ENCODE data around the gene C10orf105.

The C10orf105 gene, protein sequence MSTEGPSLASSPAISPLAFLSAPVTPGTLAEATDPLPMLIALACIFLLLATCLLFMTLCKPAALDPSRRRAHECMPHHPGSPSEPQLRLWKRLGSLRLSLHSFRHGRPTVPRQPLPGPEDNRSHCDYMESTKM

DNA sequence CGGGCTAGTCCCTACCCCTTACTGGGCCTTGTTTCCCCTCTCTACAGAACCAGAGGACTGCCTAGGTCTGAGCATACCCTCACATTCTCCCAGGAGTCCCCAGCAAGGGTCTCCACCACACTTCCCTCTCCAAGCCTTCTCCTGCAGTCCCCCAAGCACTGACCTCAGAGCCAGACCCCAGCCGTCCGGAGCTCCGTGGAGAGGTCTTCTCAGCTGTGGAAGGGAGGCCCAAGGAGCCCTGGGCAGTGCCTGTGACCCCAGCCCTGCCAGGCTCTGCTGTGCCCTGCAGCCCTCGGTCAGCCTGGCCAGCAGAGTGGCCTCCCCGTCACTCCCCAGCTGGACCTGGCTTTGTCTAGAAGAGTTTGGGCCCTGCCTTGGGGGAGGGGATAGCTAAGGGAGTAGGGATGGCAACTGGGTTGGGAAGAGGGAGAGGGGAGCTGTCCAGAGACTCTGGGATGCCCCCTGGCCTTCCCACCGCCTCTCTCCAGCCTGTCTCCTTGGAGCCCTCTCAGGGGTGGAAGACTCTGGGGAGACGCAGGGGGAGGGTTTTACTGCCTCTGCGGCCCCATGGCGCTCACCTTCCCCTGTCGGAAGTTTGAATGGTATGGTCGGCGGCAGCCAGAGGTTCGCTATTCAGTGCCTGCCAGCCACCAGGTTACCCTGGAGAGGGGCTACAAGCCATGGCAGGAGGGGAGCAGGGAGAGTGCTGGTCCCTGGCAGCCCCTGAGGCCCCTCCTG is at the start of gene C10orf105:
C10orf105 (minus strand) TSS at position 315 of the 738 bp plus-strand sequence. CDS start 3,441 bp downstream, outside the sequence.
- DNase-seq, result no peak

DNA sequence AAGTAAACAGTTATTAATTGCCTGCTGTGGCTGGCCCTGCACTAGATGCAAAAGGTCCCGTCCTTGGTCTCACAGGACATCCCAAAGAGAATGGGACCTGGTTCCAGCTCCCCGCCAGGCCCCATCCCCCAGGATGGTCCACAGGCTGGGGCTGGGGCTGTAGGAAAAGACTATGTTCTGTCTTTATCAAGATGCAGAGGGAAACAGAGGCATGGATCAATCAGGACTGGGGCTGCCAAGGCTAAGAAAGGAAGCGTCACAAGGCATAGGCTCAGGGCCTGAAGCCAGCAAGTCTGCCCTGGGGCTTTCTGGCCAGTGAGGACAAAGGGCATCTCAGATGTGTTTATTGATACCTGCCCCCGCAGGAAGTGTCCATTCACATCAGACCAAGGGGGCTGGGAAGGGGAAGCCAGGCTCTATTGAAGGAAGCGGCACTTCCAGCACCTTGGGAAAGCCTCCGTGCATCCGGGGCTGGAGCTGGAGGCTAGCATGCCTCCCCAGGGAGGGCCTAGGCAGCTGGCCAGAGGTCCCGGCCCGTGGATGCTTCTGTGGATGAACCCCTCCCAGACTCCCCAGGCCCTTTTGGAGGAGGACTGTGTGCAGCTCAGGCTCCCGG is 48.0 kb upstream of the C10orf105 start:
- no peak for DNase-seq

DNA sequence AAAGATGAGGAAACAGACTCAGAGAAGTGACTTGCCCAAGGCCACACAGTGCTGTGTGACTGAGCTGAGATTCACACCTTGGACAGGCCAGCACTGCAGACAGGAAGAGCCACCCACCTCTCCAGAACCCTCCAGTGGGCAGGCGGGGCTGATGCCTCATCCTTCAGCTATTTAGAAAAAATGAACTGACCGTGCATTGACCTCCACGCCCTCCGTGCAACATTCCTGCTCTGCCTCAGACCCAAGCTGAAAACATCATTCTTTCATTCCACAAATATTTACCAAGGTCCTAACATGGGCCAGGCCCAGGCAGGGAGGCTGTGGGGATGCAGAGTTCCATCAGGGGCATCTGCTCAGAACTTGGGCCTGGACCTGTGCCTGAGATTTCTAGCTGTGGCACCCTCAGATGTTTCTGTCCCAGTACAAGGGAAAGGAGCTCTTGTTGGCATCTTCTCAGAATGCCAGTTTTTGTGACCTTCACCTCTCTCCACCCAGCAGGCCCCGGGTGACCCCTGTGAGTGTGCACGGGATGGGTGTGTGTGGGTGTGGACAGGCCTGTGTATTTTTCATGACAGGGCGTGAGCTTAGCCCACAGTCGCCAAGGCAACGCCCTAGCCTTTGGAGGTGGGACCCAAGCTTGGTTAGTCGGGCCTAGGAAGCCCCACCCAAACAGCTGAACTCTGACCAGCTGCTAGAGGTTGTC is 47.3 kb upstream of the C10orf105 start:
- no peak for DNase-seq

DNA sequence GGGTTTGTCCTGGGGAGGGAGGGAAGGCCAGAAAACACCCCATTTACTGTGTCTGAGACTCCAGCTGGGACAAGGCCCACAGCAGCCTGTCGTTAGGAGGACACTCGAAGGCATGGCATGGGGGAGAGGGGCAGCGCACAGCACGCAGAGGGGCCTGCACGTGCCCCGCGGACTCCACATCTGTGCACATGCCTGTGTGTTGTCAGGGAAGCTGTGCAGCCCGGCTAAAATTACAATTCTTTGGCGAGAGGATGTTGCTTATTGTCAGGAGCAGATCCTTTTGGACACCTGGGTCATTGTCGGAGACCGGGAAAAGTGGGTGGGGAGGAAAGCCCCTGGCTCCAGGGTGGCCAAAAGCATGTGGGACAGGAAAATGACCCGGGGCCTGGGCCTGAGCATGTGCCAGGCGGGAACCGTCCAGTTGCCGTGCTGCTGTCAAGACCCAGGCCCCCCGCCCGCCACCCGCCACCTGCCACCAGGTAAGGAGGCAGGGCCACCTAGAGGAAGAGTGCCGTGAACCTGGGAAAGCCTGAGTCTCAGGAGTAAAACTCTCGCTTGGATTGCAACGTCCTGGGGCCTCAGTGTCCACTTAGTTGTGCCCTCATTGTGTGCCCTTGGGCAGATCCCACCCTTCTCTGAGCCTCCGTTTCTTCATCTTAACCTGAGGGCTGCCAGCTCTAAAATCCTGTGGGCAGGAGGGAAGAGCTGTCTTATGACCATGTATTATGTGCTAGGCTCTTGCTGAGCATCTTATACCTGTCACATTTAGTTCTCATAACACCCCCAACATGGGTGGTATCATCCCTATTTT is 46.5 kb upstream of the C10orf105 start:
- DNase-seq, result no peak

DNA sequence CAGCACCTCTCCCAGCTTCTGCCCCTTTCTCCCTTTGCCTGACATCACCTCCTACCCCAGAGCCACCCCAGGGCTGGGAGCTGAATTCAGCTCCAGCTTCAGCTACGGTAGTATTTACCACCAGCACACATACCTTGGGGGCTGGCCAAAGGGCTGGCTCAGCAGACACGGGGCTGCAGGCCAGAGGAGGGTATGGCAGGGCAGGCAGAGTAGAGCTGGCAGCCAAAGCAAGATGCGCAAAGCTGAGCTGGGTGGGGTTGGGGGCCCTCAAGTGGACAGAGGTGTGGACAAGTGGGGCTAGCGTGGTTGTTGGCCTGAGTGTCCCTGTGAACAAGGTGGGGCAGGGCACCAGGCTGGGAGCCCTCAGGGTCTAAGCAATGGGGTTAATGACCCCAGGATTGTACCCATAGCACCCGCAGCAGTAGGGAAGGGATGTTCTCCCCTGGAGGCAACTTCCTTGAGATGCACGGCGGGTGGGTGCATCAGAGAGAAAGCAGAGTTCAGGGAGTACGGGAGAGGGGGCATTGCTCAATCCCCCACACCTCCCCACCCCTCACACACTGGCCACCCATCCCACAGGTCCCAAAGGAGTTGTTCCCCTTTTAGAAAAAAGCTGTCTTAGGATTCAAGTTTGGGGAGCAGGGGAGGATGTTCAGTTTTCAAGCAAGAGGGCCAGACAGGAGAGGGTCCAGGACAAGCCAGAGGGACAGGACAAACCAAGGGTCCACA is 45.8 kb upstream of the C10orf105 start:
- no peak for DNase-seq

DNA sequence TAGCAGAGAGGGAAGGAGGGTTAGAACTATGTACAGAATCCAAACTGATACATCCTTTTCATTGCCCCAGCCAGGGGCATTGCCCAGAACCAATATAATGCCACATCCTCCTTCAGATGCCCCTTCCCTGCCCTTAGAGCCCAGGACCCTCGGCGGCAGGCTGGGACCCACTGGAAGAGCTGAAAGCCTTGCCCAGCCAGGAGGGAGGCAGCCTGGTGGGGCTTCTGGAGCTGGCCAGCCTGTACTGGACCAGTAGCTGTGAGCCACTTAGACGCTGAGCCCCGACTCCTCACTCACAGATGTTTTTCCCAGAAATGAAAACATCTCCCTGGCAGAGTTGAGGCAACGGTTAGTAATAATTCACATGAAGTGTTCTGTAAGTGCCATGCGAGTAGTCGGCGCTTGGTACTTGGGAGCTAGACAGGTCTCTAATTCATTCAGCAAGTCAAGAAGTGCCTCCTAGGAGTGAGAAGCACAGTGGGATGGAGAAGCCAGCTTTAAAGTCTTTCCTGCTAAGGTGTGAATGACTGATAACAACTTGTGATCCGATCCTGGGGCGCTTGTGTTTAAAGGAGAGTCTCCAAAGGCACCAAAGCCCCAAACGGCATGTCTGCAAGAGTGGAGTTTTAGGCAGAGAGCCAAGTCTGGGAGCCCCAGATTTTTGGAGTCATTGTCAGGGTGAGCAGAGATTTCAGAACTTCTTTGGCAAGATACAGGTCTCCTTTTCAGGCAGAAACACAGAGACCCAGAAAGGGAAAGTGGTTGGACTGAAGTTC is 44.0 kb upstream of the C10orf105 start:
- DNase-seq, result no peak

DNA sequence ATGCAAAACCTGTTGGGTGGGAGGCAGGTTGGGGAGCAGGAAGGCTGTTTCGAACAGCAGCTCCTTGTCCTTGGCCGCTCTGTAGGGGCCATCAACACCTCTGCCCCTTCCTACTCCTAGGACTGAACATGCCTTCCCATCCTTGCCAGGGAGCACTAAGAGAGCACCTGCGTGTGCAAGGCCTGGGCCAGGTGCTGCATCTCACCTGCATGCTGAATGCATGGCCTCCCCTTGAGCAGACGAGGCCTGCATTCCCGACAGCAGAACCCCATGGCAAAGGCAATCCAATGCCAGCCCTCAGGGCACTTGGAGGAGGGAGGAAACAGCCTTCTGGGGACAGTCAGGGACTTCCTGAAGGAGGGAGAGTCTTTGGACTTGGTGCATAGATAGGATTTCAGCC is 42.7 kb upstream of the C10orf105 start:
- no peak for DNase-seq

DNA sequence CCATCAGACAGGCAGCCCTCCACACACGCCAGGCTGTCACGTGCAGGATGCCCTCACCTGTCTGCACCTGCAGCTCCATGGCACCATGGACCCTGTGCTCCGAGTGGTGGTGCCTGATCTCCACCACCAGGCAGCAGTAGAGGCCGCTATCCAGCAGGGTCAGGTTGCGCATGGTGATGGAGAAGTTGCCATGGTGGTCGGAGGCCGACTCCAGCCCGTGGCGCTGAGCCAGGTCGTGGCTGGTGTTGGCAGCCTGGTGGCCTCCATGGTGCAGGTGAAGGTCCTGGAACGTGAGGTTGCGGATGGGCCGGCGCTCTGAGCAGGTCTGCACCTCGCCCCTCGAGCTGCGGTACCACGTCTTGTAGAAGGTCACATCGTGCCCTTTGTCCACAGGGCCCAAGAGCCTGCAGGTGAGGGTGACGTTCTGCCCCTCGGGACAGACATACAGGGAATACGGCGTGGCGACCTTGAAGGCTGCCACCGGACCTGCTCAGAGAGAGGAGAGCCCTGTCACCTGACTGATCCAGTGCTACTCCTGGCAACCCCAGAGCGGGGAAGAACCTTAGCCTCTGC is 42.0 kb upstream of the C10orf105 start:
- DNase-seq, result no peak

DNA sequence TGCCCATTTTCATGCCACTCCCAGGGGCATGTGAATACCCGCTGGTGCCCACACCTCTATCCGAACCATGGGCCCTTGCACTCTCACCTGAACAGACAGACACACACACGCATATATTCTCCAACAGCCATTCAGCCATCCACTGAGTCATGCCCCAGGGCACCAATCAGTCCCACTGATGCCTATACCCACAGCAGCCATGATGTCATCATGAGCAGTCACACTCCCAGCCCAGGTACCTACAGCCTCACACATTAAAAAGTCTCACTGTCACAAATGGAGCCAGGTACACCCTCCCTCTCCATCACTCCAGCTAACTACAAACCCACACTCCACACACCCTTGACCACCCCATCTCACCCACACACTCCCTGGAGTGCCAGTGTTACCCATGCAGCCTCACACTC is 41.5 kb upstream of the C10orf105 start:
- DNase-seq, result no peak

DNA sequence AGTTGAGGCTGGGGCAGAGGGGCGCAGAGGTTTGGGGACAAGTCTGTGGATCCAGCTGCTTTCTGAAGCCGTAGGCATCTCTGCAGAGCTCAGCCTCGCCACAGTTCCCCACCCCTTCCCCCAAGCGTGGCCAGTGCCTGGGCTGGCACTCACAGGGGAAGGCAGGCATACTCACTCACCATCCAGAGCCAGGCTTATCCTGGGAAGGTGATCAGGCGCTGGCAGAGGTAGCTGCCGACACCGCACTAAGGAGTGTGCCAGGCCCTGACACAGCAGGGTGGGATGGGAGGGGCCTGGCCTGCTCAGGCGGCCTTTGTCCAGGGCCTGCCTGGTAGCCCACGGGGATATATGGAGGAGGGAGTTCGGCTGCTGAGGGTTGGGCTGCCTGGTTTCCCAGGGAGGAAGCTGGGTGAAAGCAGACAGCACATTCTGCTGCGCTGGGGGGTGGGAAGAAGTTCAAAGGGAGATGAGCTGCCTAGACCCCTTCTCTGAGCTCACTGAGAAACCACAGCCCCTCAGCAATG is 37.9 kb upstream of the C10orf105 start:
- DNase-seq, result no peak

DNA sequence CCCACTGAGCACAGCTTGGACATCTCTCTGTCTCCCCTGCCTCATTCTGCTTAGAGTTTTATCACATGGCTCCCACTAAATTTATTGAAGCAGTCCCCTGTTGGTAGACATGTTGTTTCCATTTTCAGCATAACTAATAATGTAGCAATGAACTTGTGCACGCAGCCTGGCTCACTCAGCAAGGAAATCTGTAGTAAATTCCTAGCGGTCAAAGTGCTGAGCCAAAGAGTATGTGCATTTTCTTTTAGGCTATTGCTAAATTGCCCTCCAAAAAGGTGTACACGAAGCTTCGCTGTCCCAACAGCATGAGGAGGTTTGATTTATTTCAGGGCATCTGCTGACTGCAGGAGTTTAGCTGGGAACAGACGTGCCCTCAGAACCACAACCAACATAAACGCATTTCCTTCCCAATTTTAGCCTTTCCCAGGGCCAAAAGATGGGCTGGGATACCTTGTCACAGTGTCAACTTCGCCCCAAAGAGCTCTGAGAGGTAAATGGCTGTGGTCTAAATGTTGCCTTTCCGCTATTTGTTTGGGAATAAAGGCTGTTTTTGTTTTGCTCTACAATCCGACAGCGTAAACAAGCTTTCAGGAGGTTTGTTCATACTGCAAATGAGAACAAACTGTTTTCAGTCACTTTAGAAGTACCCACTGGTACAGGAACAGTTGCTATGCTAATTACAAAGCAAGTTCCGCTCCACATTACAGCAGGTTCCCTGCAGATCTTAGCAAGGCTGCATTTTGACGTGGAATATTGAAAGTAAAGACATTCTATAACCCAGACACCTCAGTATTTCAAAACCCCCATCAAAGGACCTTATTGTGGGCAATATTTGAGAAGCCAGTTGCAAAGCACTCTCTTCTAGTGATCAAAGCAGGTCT is 37.0 kb upstream of the C10orf105 start:
- DNase-seq, result no peak

DNA sequence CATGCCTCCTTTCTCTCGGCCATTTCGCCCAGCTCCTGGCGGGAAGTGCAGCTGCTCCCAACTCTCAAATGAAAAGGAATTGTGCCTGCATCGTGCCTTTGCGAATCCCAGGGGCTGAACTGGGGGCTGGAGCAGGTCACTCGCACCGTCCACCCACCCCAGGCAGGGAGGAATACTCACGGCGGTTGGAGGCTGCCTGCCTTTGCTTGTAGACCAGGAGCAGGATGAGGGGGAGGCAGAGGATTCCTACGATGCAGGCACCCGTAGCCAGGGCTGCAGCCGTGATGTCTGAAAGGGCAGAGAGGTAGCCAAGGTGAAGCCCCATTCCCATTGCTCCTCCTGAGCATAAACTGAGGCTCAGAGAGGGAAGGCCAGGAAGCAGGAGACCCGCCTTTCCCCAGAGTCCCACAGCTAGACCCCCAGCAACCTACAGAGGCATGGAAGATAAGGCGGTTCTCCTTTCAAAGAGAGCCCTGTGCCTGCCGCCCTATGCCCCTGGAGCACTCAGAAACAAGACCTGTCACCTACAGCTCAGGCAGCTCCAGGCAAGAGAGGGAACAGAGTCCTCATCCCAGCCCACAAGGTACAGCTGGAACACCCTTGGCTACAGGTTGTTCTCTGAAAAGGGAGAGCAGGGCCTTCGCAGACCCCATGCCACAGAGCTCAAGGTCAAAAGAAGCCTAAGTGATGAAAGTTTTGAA is 35.8 kb upstream of the C10orf105 start:
- DNase-seq, result no peak

DNA sequence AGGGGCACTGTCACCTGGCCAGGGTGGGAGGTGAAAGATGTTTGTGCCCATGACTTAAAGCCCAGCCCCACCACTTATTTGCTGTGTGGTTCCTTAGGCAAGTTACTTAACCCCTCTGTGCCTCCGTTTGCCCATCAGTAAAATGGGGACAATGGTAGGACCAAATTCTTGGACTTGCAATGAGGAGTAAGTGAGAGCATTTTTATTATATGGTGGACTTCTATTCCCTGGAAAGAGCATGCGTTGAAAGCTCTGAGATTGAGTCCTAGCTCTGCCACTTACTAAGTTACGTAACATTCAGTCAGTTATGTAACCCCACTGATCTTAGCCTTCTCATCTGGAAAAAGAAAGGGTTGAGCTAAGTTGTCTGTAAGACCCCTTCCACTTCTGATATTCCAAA is 35.0 kb upstream of the C10orf105 start:
- no peak for DNase-seq

DNA sequence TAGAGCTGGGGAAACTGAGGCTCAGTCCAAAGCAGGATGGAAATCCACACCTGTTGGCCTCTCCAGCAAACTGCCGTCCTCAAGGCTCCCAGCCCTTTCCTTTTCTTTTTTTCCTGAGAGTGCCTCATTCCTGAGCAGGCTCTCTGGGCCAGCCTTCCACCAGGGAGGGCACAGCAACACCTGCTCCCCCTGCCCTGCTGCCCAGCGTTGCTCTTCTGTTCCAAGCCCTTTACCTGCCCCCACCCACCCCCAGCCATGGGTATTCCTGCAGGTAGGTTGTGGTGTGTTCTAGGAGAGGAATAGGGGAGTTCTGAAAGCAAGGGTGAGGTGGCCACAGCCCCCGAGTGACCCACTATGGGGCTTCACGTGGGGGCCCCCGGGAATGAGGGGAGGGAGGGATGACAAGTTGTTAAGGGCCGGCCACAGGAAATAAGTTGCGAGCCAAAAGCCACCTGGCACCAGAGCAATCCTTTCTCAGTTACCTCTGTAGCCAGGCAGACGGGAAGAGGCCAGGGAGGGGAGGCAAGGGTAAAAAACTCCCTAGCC is 34.5 kb upstream of the C10orf105 start:
- DNase-seq, result no peak

DNA sequence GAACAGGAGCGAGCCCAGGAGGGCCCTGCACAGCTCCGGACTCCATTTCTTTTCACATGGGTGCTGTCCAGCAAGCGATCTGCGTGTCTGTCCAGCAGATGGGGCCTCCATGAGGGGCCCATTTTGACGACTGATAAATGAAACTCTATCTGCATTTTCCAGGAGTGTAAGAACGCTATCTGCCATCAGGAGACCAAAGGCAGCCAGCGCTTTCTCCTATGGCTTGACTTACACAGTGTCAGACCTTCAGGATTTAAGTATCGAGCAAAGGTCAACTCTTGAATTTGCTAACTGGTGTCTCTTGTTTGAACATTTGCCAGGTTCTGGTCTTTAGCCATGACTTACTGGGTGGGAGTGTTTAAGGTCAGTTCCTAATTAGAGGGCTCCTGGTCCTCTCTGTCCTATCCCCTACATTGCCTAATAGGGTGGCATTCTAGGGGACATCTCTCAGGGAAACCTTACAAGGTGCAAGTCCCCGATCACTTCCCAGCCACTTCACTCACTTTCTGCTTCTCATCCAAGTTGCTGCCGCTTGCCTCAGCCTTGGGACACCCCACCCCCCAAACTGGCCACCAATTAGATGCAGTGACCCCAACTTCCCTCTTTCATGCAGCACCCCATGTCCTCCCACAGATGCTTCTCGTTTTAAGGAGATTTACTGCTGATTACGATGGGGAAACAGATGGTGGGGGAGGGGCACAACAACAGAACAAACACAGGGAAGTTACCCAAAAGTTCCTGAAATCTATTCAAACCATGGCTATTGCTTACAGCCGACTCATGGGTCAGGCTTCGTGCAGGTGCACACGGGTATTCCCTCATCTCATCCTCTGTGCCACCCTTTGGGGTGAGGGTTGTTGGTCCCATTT is 33.7 kb upstream of the C10orf105 start:
- DNase-seq, result no peak

DNA sequence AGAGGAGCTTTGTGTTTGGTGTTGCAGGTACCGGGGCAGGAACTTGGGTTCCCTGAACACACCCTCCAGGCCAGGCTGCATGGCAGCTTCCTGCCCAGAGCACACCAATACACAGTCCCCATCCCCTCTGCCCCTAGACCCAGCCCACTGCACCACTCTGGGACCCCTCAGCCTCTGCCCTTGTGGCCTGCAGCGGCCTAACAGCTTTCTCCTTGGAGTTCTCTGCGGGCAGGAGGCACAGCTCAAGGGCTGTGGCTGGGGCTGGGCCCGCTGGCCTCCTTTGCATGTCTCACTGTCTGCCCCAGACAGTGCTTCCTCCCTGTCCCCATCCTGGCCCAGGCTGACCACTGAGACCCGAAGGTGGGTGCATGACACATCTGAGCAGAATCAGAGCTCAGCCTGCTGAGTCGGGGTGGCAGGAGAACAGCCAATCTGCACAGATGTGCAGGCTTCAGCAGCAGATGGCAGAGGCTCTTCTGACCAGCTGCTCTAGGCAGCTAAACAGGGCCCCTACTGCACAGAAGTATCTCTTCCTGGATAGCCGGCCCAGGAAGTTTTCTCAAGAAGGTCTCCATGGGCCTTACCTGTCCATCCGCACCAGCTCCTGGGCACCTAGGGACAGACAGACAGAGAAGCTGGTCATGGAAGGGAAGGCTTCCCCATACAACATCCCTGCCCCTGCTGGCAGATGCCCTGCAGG is 33.0 kb upstream of the C10orf105 start:
- DNase-seq, result peak in 1 of 2 experiments; percentile 54

Data from NCI-H446 (cell line).